ENCODE results near the gene DHODH. TPM values are rescaled to one million over a fixed set of nuclear protein-coding genes. Genes with fewer than 3 reads are reported as not detected.
"Not testable (repeated sequence)": the region's sequence is repeated elsewhere in the genome, so short reads cannot be mapped to it uniquely, and the experiment has no call there.

DHODH gene
- total RNA-seq, 4 donors from 2014 or later, result 6.8 to 15.1 (median 11.9) TPM

- DNase-seq (ENCODE audit: low spot score) (no peak), ATAC-seq (ENCODE audit: low FRiP score) (no peak)
- TF ChIP-seq CTCF (IDR thresholded peaks at IDR 0.05), result no peak
These were observed 34.5 kb downstream of the DHODH start for GRCh38 chr16:72043058-72043457.

GRCh38 chr16:72043539-72043938, 35.0 kb downstream of the DHODH start:
- no peak for ATAC-seq (ENCODE audit: low FRiP score)
- no peak for DNase-seq (ENCODE audit: low spot score)
- no peak for TF ChIP-seq CTCF (IDR thresholded peaks at IDR 0.05)

GRCh38 chr16:72044296-72044695, 35.8 kb downstream of the DHODH start:
- no peak for TF ChIP-seq CTCF (IDR thresholded peaks at IDR 0.05)
- ATAC-seq (ENCODE audit: low FRiP score) (no peak), DNase-seq (ENCODE audit: low spot score) (no peak)

- ATAC-seq (ENCODE audit: low FRiP score) (no peak), DNase-seq (ENCODE audit: low spot score) (no peak)
- no peak for TF ChIP-seq CTCF (IDR thresholded peaks at IDR 0.05)
These were observed 36.3 kb downstream of the DHODH start for GRCh38 chr16:72044825-72045359.

- ATAC-seq (ENCODE audit: low FRiP score), result no peak
- no peak for DNase-seq (ENCODE audit: low spot score)
These were observed 40.6 kb downstream of the DHODH start for GRCh38 chr16:72049110-72049509.

GRCh38 chr16:72050769-72051464, 42.4 kb downstream of the DHODH start:
- TF ChIP-seq CTCF (IDR thresholded peaks at IDR 0.05), result no peak
- no peak for DNase-seq (ENCODE audit: low spot score)
- ATAC-seq (ENCODE audit: low FRiP score), result peak; percentile 56

More at GRCh38 chr16:72049110-72049509, 40.6 kb downstream of the DHODH start:
- no peak for TF ChIP-seq CTCF (IDR thresholded peaks at IDR 0.05)

GRCh38 chr16:72051818-72052217, 43.3 kb downstream of the DHODH start:
- DNase-seq (ENCODE audit: low spot score), result no peak
- TF ChIP-seq CTCF (IDR thresholded peaks at IDR 0.05), result no peak
- ATAC-seq (ENCODE audit: low FRiP score), result no peak

GRCh38 chr16:72054254-72054847, 45.8 kb downstream of the DHODH start, which contains the start of gene HP:
Gene HP, plus strand, starts transcription at chr16:72054505. Its CDS starts 148 bp downstream, at chr16:72054653.
- ATAC-seq (ENCODE audit: low FRiP score), result peak; percentile 78
- not testable (repeated sequence) for DNase-seq (ENCODE audit: low spot score)
